Measurements from ENCODE around the gene ZNF804A.
A peak's percentile ranks its signal among the peaks of the same experiment; 100 is the strongest.

The ZNF804A gene

GRCh38 chr2:184598316-184599053, at the start of gene ZNF804A:
ZNF804A (plus strand) TSS chr2:184598529; CDS start chr2:184598960, 431 bp downstream.
- peak; percentile 24 for DNase-seq

GRCh38 chr2:184549153-184549552, 49.2 kb upstream of the ZNF804A start:
- no peak for DNase-seq

- DNase-seq = no peak
Measured at GRCh38 chr2:184551626-184552025, 46.7 kb upstream of the ZNF804A start.

GRCh38 chr2:184554736-184555135, 43.6 kb upstream of the ZNF804A start:
- DNase-seq = no peak

GRCh38 chr2:184555352-184555751, 43.0 kb upstream of the ZNF804A start:
- no peak for DNase-seq

- no peak for DNase-seq
Measured at GRCh38 chr2:184556639-184557038, 41.7 kb upstream of the ZNF804A start.

- no peak for DNase-seq
Measured at GRCh38 chr2:184558713-184559464, 39.4 kb upstream of the ZNF804A start.

- no peak for DNase-seq
Measured at GRCh38 chr2:184560603-184561002, 37.7 kb upstream of the ZNF804A start.

- no peak for DNase-seq
Measured at GRCh38 chr2:184562532-184562931, 35.8 kb upstream of the ZNF804A start.

- no peak for DNase-seq
Measured at GRCh38 chr2:184564092-184564491, 34.2 kb upstream of the ZNF804A start.

GRCh38 chr2:184566716-184567115, 31.6 kb upstream of the ZNF804A start:
- no peak for DNase-seq

GRCh38 chr2:184577056-184577455, 21.3 kb upstream of the ZNF804A start:
- no peak for DNase-seq

GRCh38 chr2:184577743-184578142, 20.6 kb upstream of the ZNF804A start:
- DNase-seq = no peak

GRCh38 chr2:184579226-184579625, 19.1 kb upstream of the ZNF804A start:
- no peak for DNase-seq

GRCh38 chr2:184581391-184581790, 16.9 kb upstream of the ZNF804A start:
- DNase-seq = no peak

GRCh38 chr2:184589261-184589660, 9.1 kb upstream of the ZNF804A start:
- no peak for DNase-seq

GRCh38 chr2:184596819-184597411, 1.4 kb upstream of the ZNF804A start:
- no peak for DNase-seq

GRCh38 chr2:184597571-184597991, 748 bp upstream of the ZNF804A start:
- no peak for DNase-seq

GRCh38 chr2:184598002-184598315, 370 bp upstream of the ZNF804A start:
- no peak for DNase-seq

GRCh38 chr2:184599054-184599871, 934 bp downstream of the ZNF804A start:
- DNase-seq = no peak

- DNase-seq = no peak
Measured at GRCh38 chr2:184599872-184600222, 1.5 kb downstream of the ZNF804A start.

- DNase-seq = no peak
Measured at GRCh38 chr2:184602734-184603133, 4.4 kb downstream of the ZNF804A start.

GRCh38 chr2:184610891-184611290, 12.6 kb downstream of the ZNF804A start:
- DNase-seq = no peak
